ENCODE results near the gene RALGPS2.

DNA sequence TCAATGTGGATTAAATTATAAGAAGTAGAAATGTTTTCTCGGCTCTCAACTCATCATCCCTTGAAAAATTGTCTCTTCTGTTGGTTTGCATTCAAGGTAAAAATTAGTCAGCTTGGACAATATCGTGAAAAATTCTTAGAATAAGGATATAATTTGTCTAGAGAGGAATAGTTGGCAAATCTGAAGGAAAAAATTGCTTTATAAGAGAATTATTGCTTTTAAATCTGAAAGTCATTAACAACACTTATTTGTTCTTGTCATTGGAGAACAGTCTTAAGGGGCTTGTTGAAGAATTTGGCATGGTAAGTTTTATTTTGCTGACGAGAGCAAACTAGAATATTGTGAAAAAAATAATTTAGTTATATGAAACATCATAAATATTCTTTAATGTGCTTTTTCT is 119.4 kb downstream of the RALGPS2 start:
- TF ChIP-seq CREB1 (CRISPR knock-in tag; IDR thresholded peaks at IDR 0.05) (no peak), ESRRA (CRISPR knock-in tag; IDR thresholded peaks at IDR 0.05; ENCODE audit: borderline replicate concordance) (no peak), CTCF (IDR thresholded peaks at IDR 0.05) (no peak), USF1 (CRISPR knock-in tag; IDR thresholded peaks at IDR 0.05) (no peak), USF2 (CRISPR knock-in tag; IDR thresholded peaks at IDR 0.05) (no peak), KAT7 (CRISPR knock-in tag; IDR thresholded peaks at IDR 0.05; ENCODE audit: borderline replicate concordance) (no peak), SP1 (CRISPR knock-in tag; conservative IDR thresholded peaks at IDR 0.05) (no peak), TP53 (CRISPR knock-in tag; IDR thresholded peaks at IDR 0.05) (no peak), ATF1 (CRISPR knock-in tag; IDR thresholded peaks at IDR 0.05) (no peak), MLX (CRISPR knock-in tag; IDR thresholded peaks at IDR 0.05) (no peak), FOXJ3 (CRISPR knock-in tag; IDR thresholded peaks at IDR 0.05; ENCODE audit: borderline replicate concordance) (no peak), ZNF121 (CRISPR knock-in tag; IDR thresholded peaks at IDR 0.05) (no peak)
- TF ChIP-seq, protein P1, sequence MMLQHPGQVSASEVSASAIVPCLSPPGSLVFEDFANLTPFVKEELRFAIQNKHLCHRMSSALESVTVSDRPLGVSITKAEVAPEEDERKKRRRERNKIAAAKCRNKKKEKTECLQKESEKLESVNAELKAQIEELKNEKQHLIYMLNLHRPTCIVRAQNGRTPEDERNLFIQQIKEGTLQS (CRISPR knock-in tag; conservative IDR thresholded peaks at IDR 0.05): no peak
- TF ChIP-seq, protein P2, sequence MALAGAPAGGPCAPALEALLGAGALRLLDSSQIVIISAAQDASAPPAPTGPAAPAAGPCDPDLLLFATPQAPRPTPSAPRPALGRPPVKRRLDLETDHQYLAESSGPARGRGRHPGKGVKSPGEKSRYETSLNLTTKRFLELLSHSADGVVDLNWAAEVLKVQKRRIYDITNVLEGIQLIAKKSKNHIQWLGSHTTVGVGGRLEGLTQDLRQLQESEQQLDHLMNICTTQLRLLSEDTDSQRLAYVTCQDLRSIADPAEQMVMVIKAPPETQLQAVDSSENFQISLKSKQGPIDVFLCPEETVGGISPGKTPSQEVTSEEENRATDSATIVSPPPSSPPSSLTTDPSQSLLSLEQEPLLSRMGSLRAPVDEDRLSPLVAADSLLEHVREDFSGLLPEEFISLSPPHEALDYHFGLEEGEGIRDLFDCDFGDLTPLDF (CRISPR knock-in tag; IDR thresholded peaks at IDR 0.05): no peak

All from WTC11 (cell line).